Measurements from ENCODE around the gene ANXA6.
"Not testable (repeated sequence)": the region's sequence is repeated elsewhere in the genome, so short reads cannot be mapped to it uniquely, and the experiment has no call there.

ANXA6 gene

GRCh38 chr5:151157426-151158286 lies at the start of gene ANXA6:
Gene ANXA6 (minus strand): TSS chr5:151157779. CDS start chr5:151147901, 9,878 bp downstream.
- in situ Hi-C loops (cut with MboI; ENCODE audit: low sequenced_read_pairs) = no loop called here

DNA sequence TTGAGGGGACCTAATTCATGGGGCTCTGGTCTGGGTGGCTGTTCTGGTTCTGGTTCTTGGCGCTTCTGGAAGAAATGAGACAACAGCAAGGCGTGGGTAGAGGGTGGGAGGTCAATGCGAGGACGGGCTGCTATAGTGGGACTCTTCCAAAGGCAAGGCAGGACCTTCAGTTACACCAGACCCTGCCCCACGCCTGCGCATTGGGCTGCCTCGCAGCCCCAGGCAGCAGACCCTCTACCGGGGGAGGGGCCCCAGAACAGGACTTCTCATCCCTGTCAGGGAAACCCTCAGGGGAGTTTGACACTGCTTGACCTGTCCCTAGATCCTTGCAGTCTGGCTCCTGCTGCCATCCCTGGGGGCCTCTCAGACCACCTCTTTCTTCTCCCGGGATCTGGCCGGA lies 47.8 kb upstream of the ANXA6 start:
- in situ Hi-C loops (cut with MboI; ENCODE audit: low sequenced_read_pairs) = no loop called here

DNA sequence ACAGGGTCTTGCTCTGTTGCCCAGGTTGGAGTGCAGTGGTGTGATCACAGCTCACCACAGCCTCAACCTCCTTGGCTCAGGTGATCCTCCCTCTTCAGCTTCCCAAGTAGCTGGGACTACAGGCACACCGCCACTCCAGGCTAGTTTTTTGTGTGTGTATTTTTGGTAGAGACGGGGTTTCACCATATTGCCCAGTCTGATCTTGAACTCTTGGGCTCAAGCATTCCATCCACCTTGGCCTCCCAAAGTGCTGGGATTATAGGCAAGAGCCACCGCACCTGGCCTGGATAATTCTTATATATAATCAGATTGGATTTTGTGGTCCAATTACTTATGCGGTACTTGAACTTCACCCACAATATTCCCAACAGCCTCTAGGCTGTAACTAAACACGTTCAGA lies 46.5 kb upstream of the ANXA6 start:
- in situ Hi-C loops (cut with MboI; ENCODE audit: low sequenced_read_pairs) = no loop called here

- in situ Hi-C loops (cut with MboI; ENCODE audit: low sequenced_read_pairs) = no loop called here
Observed at GRCh38 chr5:151202381-151203139, 45.0 kb upstream of the ANXA6 start.

- in situ Hi-C loops (cut with MboI; ENCODE audit: low sequenced_read_pairs) = no loop called here
Observed at GRCh38 chr5:151200913-151201595, 43.5 kb upstream of the ANXA6 start.

DNA sequence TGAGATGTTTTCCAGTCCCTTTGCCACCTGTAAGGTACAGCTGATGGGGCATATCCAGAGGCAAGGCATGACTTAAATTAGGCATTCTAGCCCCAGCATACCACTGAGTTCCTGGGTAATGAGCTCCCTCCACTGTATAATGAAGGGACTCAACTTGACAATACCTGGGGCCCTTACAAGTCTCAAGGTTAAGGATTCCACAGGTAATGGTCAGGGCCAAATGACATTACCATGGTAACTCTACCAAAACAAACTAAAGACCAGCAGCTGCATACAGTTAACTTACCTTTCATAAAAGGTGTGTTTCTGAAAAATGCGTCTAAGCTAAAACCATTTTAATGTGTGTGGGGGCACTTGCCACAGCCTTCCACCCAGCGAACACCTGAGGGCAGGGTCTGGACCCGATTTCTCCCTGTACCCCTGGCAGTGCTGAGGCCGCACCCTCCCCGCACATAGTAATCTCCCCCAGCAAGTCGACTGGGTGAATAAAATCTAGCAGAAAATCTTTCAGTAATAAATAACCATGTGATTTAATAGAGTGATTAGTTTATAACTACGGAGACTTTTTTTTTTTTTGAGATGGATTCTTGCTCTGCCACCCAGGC lies 42.1 kb upstream of the ANXA6 start:
- in situ Hi-C loops (cut with MboI; ENCODE audit: low sequenced_read_pairs) = no loop called here

DNA sequence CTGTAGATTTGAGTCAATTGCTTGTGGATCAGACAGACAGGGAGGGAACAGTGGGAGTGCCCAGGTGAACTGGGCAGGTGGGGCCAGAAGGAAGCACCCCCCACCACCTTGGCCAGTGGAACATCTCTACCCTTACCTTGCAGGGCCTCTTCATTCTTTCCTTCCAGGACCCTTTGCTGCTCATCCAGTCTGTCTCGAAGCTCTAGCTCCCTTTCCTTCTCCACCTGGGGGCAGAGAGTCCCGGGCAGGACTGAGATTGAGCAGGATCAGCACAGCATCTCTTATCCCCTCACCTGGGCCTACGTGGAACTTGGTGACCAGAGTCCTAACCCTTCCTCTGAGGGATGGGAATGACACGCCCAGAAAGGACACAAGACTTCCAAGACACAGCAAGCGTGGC lies 41.3 kb upstream of the ANXA6 start:
- in situ Hi-C loops (cut with MboI; ENCODE audit: low sequenced_read_pairs) = no loop called here

DNA sequence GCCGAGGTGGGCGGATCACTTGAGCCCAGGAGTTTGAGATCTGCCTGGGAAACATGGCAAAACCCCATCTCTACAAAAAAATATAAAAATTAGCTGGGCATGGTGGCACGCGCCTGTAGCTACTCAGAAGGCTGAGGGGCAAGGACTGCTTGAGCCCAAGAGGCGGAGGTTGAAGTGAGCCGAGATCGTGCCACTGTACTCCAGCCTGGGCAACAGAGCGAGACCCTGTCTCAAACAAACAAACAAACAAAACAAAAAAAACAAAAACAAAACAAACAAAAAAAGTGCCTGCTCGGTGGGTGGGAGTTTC lies 39.7 kb upstream of the ANXA6 start:
- in situ Hi-C loops (cut with MboI; ENCODE audit: low sequenced_read_pairs) = not testable (repeated sequence)

DNA sequence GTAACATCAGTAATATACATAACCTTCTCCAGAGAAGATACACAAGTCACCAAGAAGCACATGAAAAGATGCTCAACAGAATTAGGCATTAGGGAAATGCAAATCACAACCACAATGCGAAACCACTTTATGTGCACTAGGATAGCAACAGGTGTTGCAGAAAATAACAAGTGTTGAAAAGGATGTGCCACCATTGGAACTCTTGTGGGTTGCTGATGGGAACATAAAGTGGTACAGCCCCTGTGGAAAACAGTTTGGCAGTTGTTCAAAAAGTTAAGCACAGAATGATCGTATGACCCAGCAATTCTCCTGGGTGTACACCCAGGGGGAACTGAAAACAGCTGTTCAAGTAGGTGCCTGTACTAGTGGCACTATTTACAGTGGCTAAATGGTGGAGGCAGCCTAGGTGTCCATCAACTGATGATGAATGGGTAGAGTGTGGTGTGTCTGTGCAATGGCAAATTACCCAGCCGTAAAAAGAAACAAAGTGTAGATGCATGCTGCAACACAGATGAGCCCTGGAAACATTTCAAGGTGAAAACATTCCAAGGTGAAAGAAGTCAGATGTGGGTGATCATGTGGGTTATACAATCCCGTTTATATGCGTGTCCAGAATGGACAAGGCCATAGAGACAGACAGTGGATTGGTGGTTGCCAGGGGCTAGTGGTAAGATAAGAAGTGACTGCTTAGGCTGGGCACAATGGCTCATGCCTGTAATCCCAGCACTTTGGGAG lies 39.1 kb upstream of the ANXA6 start:
- in situ Hi-C loops (cut with MboI; ENCODE audit: low sequenced_read_pairs) = no loop called here

GRCh38 chr5:151195622-151196021 lies 38.0 kb upstream of the ANXA6 start:
- in situ Hi-C loops (cut with MboI; ENCODE audit: low sequenced_read_pairs) = no loop called here

- in situ Hi-C loops (cut with MboI; ENCODE audit: low sequenced_read_pairs) = no loop called here
Observed at GRCh38 chr5:151192626-151193025, 35.0 kb upstream of the ANXA6 start.

DNA sequence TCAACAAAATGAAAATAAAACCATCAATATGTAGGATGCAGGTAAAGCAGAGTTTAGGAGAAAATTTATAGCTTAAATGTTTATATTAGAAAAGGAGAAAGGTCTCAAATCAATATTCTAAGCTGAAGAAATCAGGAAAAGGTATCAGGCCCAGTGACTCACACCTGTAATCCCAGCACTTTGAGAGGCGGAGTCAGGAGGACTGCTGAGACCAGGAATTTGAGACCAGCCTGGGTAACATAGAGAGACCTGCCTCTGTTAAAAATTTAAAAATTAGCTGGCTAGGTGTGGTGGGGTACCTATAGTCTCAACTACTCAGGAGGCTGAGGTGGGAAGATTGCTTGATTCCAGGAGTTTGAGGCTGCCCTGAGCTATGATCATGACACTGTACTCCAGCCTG lies 34.1 kb upstream of the ANXA6 start:
- in situ Hi-C loops (cut with MboI; ENCODE audit: low sequenced_read_pairs) = no loop called here

DNA sequence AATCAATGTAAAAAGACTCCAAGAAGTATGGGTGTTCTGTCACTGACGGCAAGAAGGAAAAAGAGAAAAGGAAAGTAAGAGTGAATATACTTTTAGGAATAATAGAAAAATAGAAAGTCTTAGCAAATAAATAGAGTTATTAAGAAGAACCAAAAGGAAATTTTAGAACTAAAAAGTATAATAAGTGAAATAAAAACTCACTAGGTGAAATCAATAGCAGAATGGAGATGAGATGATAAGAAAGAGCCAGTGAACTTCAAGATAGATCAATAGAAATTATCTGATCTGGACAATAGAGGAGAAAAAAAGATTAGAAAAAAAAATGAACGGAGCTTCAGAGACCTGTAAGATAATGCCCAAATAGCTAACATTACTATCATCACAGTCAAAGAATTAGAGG lies 31.6 kb upstream of the ANXA6 start:
- in situ Hi-C loops (cut with MboI; ENCODE audit: low sequenced_read_pairs) = no loop called here

GRCh38 chr5:151186538-151186937 lies 29.0 kb upstream of the ANXA6 start:
- in situ Hi-C loops (cut with MboI; ENCODE audit: low sequenced_read_pairs) = no loop called here

GRCh38 chr5:151186052-151186451 lies 28.5 kb upstream of the ANXA6 start:
- in situ Hi-C loops (cut with MboI; ENCODE audit: low sequenced_read_pairs) = no loop called here

DNA sequence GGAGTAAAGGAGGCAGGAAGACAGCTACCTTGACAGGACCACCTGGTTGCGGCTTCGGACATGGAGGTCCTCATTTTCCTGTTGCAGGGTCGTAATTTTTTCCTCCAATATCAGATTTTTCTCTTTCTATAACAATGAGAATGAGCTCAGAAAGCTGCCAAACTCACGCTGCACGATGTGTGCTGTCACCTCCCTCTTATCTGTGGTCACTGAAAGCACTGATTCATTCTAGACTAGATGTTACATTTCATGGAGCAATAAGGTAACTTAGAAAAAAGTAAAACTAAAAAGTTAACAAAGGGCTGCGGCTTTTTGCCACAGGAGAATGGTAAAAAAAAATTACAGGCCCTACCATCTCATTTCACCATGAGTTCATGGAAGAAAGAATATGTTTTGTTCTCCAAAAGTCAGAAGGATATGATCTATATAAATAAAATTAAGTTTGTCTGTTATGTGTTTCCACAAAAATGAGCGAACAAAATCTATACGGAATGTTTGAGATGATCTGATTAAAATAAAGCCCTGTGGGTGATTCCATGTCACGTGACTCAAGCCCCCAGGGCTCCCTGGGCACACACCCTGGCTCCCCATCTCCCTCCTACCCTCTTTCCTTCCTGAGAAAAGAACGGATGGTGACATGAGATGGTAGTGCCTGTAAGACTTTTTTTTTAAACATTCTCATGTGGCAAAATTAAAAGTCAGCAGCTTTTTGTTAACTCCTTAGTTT lies 26.9 kb upstream of the ANXA6 start:
- in situ Hi-C loops (cut with MboI; ENCODE audit: low sequenced_read_pairs) = no loop called here

DNA sequence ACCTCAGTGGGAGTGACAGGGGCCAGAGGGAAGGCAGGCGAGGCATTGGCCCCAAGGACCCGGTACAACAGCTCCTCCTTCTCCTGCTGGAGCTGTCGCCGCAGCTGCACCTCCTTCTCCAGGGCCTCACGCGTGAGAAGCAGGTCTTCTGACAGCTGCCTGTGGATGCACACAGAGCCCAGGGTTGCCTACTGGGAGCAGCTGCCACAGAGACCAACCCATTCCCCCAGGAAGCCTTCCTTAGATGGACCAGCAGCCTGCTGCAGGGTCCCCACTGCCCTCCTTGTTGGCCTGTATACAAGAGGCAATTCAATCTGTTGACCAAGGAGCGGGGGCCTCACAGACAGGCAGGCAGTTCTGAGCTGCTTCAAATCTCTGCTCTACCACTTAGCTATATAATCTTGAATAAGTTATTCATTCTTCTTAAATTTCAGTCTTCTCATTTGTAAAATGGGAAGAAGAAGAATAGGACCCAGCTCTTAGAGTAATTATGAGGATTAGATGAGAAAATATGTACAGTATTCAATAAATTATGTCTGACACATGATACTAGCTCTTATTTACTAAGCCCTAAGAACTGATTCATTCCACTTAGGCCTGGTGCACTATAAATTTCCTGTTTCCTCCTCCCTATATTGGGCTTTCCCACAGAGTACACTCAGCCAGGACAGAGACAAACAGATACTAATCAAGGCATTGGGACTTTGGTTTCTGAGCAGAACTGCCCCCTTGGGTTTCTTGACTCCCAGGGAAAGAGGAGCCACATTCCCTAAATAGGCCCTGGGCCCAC lies 26.1 kb upstream of the ANXA6 start:
- in situ Hi-C loops (cut with MboI; ENCODE audit: low sequenced_read_pairs) = no loop called here

DNA sequence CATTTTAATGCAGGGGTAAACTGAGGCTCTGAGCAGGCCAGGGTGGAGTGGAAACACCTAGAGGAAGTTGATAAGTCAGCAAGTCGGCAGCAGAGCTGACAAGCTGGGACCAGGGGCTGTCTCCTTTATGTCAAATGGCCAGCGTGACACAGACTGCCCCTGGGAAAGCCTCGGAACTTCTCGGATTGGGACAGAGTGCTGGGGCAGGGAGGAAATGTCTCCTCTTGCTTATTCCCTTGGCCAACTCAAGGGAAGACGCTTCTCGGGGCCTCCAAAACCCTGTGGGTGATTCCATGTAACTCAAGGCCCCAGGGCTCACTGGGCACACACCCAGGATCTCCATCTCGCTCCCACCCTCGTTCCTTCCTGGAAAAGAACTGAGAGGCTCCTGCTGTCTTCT lies 25.4 kb upstream of the ANXA6 start:
- in situ Hi-C loops (cut with MboI; ENCODE audit: low sequenced_read_pairs) = no loop called here

DNA sequence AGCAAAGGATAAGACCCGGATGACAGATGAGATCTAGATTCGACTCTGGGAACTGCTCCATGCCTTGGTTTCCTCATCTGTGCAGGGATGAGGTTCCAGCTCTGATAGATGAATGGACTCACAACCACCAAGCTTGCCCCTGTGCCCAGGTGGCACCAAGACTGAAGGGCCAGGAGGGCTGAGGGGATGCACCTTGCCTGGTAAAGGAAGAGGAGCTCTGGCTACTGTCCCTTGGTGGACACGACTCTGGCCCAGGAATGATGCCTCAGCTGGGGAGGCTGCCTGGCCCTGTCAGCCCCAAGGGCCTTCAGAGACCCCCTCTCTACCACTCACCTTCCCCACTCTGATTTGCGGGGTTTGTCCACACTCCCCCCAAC lies 24.9 kb upstream of the ANXA6 start:
- in situ Hi-C loops (cut with MboI; ENCODE audit: low sequenced_read_pairs) = no loop called here

Data from HL-60/S4 treated with retinoic acid at 250 ng/mL for 4 days and 3 days (cell line).